Suprapubic skin (tissue), 4 donors: Measurements from ENCODE around the gene ADGRF4. TPM values are rescaled to one million over a fixed set of nuclear protein-coding genes. Genes with fewer than 3 reads are reported as not detected.
"Not testable (repeated sequence)": the region's sequence is repeated elsewhere in the genome, so short reads cannot be mapped to it uniquely, and the experiment has no call there.

Experiments
- DNase-seq, 2 donors: peaks; one replicate each; pipeline ENCODE4 v3.0.0-alpha.2; 2019; ENCODE audit warnings: low spot score in 2 of 2
- H3K27ac ChIP-seq: fragments of 200-600 bp; sonication (generic); one replicate; pipeline ENCODE4 v1.5.1; 2019
- H3K27me3 ChIP-seq: fragments of 200-600 bp; sonication (generic); one replicate; pipeline ENCODE4 v1.5.1; 2019
- H3K36me3 ChIP-seq: fragments of 200-600 bp; sonication (generic); one replicate; pipeline ENCODE4 v1.5.1; 2019
- H3K4me1 ChIP-seq: fragments of 200-600 bp; sonication (generic); one replicate; pipeline ENCODE4 v1.5.1; 2019
- H3K4me3 ChIP-seq: fragments of 200-600 bp; sonication (generic); one replicate; pipeline ENCODE4 v1.5.1; 2019; ENCODE audit warnings: mild to moderate bottlenecking
- H3K9me3 ChIP-seq: fragments of 200-600 bp; sonication (generic); one replicate; pipeline ENCODE4 v1.5.1; 2019
- EP300 ChIP-seq: sonication (generic); formaldehyde crosslinking; IDR thresholded peaks from one replicate; pipeline ENCODE4 v1.6.1; 2017; ENCODE audit warnings: antibody characterized with exemption
- POLR2A ChIP-seq, 2 donors: fragments of 450-650 bp; IDR thresholded peaks; one replicate each; pipeline ENCODE4 v1.6.1; 2017; ENCODE audit warnings: antibody characterized with exemption in 2 of 2, mild to moderate bottlenecking in 2 of 2, moderate library complexity in 2 of 2
- POLR2AphosphoS5 ChIP-seq, 3 donors: sonication (generic); formaldehyde crosslinking; IDR thresholded peaks; one replicate each; pipeline ENCODE4 v1.6.1; 2017; ENCODE audit warnings: antibody characterized with exemption in 3 of 3
- WGBS: methylation state at CpG from one replicate; pipeline ENCODE4 v1.1.5; 2018; 5-methylcytosine and 5-hydroxymethylcytosine counted together
- total RNA-seq, 4 donors: library from RNA; depleted of rRNA; stranded (reverse); fragments of >200 nt; gene quantifications; one replicate each; pipeline ENCODE4 v1.1.0, GENCODE V29; 2016
- TF ChIP-seq, protein P1 (sequence below), 2 donors: fragments of 200-600 bp in 1 of 2; fragments of 450-650 bp in 1 of 2; sonication (generic) in 1 of 2; IDR thresholded peaks; one replicate each; pipeline ENCODE4 v1.5.1; 2016 to 2019; ENCODE audit warnings: antibody characterized with exemption in 2 of 2, mild to moderate bottlenecking in 1 of 2, moderate library complexity in 1 of 2

Gene ADGRF4
- total RNA-seq, 4 donors from 2014 or later = 38.9 to 74.3 (median 45.3) TPM

DNA sequence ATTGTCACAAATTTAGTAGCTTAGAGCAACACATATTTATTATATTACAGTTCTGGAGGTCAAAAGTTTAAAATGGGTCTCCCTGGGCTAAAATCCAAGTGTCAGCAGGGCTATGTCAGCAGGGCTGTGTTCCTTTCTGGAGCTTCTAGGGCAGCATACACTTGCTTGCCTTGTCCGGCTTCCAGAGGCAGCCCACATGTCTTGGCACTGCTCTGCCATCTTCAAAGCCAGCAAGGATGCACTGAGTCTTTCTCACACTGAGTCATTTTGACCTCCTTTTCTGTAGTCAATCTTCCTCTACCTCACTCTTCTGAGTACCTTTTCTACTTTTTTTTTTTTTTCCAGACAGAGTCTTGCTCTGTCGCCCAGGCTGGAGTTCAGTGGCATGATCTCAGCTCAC, 39.0 kb downstream of the ADGRF4 start:
- Histone ChIP-seq H3K36me3 (no peaks in the 10 kb centered on the region), H3K4me3 (no peak overlapping the region), H3K9me3 (no peaks in the 10 kb centered on the region), H3K27me3 (no peaks in the 10 kb centered on the region), H3K4me1 (no peaks in the 10 kb centered on the region), H3K27ac (no peak overlapping the region)
- DNase-seq = no peak
- WGBS = 62% methylated on average over 2 of the region's 2 CpGs
- TF ChIP-seq POLR2A (IDR thresholded peaks at IDR 0.05) (no peak), EP300 (no peak), POLR2AphosphoS5 (IDR thresholded peaks at IDR 0.05) (no peak)
- TF ChIP-seq, protein P1, sequence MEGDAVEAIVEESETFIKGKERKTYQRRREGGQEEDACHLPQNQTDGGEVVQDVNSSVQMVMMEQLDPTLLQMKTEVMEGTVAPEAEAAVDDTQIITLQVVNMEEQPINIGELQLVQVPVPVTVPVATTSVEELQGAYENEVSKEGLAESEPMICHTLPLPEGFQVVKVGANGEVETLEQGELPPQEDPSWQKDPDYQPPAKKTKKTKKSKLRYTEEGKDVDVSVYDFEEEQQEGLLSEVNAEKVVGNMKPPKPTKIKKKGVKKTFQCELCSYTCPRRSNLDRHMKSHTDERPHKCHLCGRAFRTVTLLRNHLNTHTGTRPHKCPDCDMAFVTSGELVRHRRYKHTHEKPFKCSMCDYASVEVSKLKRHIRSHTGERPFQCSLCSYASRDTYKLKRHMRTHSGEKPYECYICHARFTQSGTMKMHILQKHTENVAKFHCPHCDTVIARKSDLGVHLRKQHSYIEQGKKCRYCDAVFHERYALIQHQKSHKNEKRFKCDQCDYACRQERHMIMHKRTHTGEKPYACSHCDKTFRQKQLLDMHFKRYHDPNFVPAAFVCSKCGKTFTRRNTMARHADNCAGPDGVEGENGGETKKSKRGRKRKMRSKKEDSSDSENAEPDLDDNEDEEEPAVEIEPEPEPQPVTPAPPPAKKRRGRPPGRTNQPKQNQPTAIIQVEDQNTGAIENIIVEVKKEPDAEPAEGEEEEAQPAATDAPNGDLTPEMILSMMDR (IDR thresholded peaks at IDR 0.05) = no peak

DNA sequence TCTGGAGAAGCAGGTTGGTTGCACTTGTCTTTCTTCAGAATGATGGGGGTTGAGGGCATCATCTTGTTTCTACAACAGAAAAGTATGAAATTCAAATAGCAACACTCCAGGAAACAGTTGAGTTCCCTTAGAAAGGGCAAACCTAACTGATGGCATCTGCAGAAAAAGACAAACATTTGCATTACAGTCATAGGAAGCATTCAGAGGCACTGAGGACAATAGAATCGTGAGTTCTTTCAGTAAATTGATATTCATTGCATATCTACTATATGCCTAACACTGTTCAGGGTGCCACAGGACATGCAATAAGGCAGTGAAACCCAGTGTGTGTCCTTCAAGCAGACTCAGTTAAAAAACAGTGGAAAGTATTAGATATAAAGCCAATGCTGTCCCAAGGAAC, 42.3 kb downstream of the ADGRF4 start:
- no peaks in the 10 kb centered on the region for H3K9me3 ChIP-seq
- H3K27ac ChIP-seq = no peak overlapping the region
- H3K27me3 ChIP-seq = no peaks in the 10 kb centered on the region
- TF ChIP-seq, protein P1 (IDR thresholded peaks at IDR 0.05) = no peak
- TF ChIP-seq POLR2A (IDR thresholded peaks at IDR 0.05) = no peak
- no peak for TF ChIP-seq EP300
- H3K4me3 ChIP-seq = no peak overlapping the region
- H3K36me3 ChIP-seq = no peaks in the 10 kb centered on the region
- 80% methylated on average over 1 of the region's 1 CpG for WGBS
- DNase-seq = no peak
- no peaks in the 10 kb centered on the region for H3K4me1 ChIP-seq

DNA sequence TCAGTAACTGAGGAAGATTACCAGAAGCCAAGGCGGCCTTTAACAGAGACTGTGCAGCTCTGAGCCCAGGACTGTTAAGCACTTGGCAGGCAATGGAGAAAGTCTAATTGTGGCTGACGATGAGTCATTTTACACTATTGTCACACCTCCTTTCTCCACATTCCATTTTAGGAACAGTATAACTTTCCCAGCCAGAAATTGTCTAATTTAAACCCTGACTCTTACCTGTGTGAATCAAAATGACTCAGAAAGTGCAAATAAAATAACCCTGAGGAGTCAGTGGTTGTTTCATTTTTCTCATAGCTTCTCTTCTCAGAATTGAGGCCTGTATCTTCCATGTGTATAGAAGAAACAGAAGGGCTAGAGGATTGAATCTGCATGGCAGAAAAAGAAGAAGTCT, 43.4 kb downstream of the ADGRF4 start:
- no peaks in the 10 kb centered on the region for H3K9me3 ChIP-seq
- TF ChIP-seq POLR2A (IDR thresholded peaks at IDR 0.05) = no peak
- TF ChIP-seq POLR2AphosphoS5 (IDR thresholded peaks at IDR 0.05) = no peak
- TF ChIP-seq, protein P1 (IDR thresholded peaks at IDR 0.05) = no peak
- TF ChIP-seq EP300 = no peak
- H3K4me1 ChIP-seq = no peaks in the 10 kb centered on the region
- 40% methylated on average over 2 of the region's 2 CpGs for WGBS
- no peak for DNase-seq
- no peak overlapping the region for H3K27ac ChIP-seq
- H3K4me3 ChIP-seq = no peak overlapping the region
- H3K36me3 ChIP-seq = no peaks in the 10 kb centered on the region
- no peaks in the 10 kb centered on the region for H3K27me3 ChIP-seq

DNA sequence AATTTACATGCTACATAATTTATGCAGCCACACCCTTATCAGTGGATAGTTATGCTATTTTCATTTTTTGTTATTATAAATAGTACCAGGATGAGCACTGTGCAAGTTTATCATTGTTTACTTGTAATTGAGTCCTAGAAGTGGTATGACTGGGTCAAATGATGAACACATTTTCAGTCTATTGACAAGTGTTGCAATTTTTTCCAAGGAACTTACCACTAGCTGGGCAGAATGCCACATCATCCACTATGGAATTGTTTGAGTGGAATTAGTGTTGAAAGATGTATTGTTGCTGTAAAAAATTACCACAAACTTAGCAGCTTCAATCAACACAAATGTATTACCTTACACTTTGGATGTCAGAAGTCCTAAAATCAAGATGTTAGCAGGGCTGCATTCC, 45.4 kb downstream of the ADGRF4 start:
- Histone ChIP-seq H3K4me1 (no peaks in the 10 kb centered on the region), H3K27ac (no peak overlapping the region), H3K4me3 (no peak overlapping the region), H3K27me3 (no peaks in the 10 kb centered on the region), H3K36me3 (no peaks in the 10 kb centered on the region), H3K9me3 (no peaks in the 10 kb centered on the region)
- TF ChIP-seq POLR2A (IDR thresholded peaks at IDR 0.05) (no peak), POLR2AphosphoS5 (IDR thresholded peaks at IDR 0.05) (no peak), EP300 (no peak)
- TF ChIP-seq, protein P1 (IDR thresholded peaks at IDR 0.05) = no peak
- DNase-seq = no peak

DNA sequence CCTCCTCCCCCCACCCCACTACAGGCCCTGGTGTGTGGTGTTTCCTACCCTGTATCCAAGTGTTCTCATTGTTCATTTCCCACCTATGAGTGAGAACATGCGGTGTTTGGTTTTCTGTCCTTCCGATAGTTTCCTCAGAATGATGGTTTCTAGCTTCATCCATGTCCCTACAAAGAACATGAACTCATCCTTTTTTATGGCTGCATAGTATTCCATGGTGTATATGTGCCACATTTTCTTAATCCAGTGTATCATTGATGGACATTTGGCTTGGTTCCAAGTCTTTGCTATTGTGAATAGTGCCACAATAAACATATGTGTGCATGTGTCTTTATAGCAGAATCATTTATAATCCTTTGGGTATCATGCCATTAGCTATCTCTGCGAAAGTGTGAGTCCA, 46.9 kb downstream of the ADGRF4 start:
- WGBS = 97% methylated on average over 3 of the region's 3 CpGs
- not testable (repeated sequence) for H3K27me3 ChIP-seq, H3K9me3 ChIP-seq, H3K4me3 ChIP-seq, H3K4me1 ChIP-seq, H3K27ac ChIP-seq, H3K36me3 ChIP-seq, DNase-seq

DNA sequence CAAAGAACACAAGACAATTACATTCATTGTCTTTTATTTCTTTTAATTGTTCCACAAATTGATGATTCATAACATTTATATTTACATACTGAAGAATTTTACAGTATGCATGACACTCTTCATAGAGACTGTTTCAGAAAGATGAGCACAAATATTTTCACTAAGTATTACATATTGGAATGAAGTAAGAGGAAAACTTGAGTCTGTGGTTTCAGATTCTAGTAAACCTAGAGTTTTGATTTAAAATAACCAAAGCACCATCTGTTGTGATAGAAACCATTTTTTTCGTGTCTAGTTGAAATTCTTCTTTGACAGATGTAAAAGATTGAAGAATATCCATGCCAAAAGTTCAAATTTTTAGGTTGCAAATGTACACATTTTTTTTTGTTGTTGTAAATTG, 51.4 kb downstream of the ADGRF4 start:
- no peak for DNase-seq
- H3K27me3 ChIP-seq = no peaks in the 10 kb centered on the region
- no peak overlapping the region for H3K27ac ChIP-seq
- H3K4me1 ChIP-seq = no peaks in the 10 kb centered on the region
- 38% methylated on average over 1 of the region's 1 CpG for WGBS
- TF ChIP-seq POLR2A (IDR thresholded peaks at IDR 0.05) = no peak
- TF ChIP-seq POLR2AphosphoS5 (IDR thresholded peaks at IDR 0.05) = no peak
- TF ChIP-seq, protein P1 (IDR thresholded peaks at IDR 0.05) = no peak
- TF ChIP-seq EP300 = no peak
- no peaks in the 10 kb centered on the region for H3K36me3 ChIP-seq
- no peak overlapping the region for H3K4me3 ChIP-seq
- no peaks in the 10 kb centered on the region for H3K9me3 ChIP-seq
